SK-N-SH (cell line): ENCODE results near the gene RNF138. TPM values are rescaled to one million over a fixed set of nuclear protein-coding genes. Genes with fewer than 3 reads are reported as not detected.

Experiments
- CTCF ChIA-PET: fragments of 300-600, 350-600 bp; formaldehyde crosslinking; extraction: SDS; loops from one replicate; lab custom pipeline; 2021; lab: Yijun Ruan, JAX
- POLR2A ChIA-PET: fragments of 350-600 bp; sonication (Branson Sonifier 250); formaldehyde crosslinking; extraction: SDS; loops from one replicate; lab custom pipeline; 2020; ENCODE audit warnings: antibody characterized with exemption, inconsistent platforms; lab: Yijun Ruan, JAX
- DNase-seq: peaks from one replicate; pipeline ENCODE4 v3.0.0; 2012
- H2AFZ ChIP-seq: fragments of 200-600 bp; sonication (generic); 2 replicates; pipeline ENCODE4 v1.8.1; 2016; ENCODE audit warnings: antibody characterized with exemption, mild to moderate bottlenecking, low read depth
- H3F3A ChIP-seq: fragments of 200-600 bp; sonication (generic); replicated peaks from 2 replicates; pipeline ENCODE3; 2016; ENCODE audit warnings: antibody characterized with exemption, mild to moderate bottlenecking; ENCODE audit not compliant: insufficient read depth
- H3K27ac ChIP-seq, 2 experiments: fragments of 200-500 bp in 1 of 2; fragments of 200-600 bp in 1 of 2; sonication (Bioruptor generic) in 1 of 2; sonication (generic), shearing (Covaris generic) in 1 of 2; 2 replicates each; pipeline versions ENCODE4 v1.5.1 to v1.6.1; 2014 to 2016; ENCODE audit warnings: low read depth in 2 of 2, inconsistent platforms in 1 of 2, low read length in 1 of 2, mild to moderate bottlenecking in 1 of 2, mixed read lengths in 1 of 2
- H3K27me3 ChIP-seq: fragments of 200-600 bp; sonication (generic), shearing (Covaris generic); 2 replicates; pipeline ENCODE4 v1.6.1; 2016; ENCODE audit warnings: mixed run types; ENCODE audit not compliant: insufficient read depth
- H3K36me3 ChIP-seq, 2 experiments: fragments of 200-500 bp in 1 of 2; fragments of 200-600 bp in 1 of 2; sonication (Bioruptor generic) in 1 of 2; sonication (generic) in 1 of 2; replicated peaks in 1 of 2; 2 replicates each; pipeline versions ENCODE3 to v1.5.1; 2014 to 2016; ENCODE audit warnings: low read length in 1 of 2, mild to moderate bottlenecking in 1 of 2; ENCODE audit not compliant: insufficient read depth in 2 of 2, control insufficient read depth in 1 of 2
- H3K4me1 ChIP-seq, 2 experiments: fragments of 200-500 bp in 1 of 2; fragments of 200-600 bp in 1 of 2; sonication (Bioruptor generic) in 1 of 2; sonication (generic), shearing (Covaris generic) in 1 of 2; 2 replicates each; pipeline versions ENCODE4 v1.5.1 to v1.6.1; 2014 to 2016; ENCODE audit warnings: low read depth in 1 of 2, low read length in 1 of 2, mixed run types in 1 of 2; ENCODE audit not compliant: insufficient read depth in 2 of 2, control insufficient read depth in 1 of 2
- H3K4me2 ChIP-seq: fragments of 200-600 bp; sonication (generic), shearing (Covaris generic); 2 replicates; pipeline ENCODE4 v1.6.1; 2017; ENCODE audit warnings: mixed run types
- H3K4me3 ChIP-seq, 2 experiments: fragments of 200-500 bp in 1 of 2; fragments of 200-600 bp in 1 of 2; sonication (Bioruptor generic) in 1 of 2; sonication (generic), shearing (Covaris generic) in 1 of 2; 2 replicates each; pipeline versions ENCODE4 v1.5.1 to v1.8.1; 2014 to 2016; ENCODE audit warnings: low read depth in 2 of 2, inconsistent platforms in 1 of 2, low read length in 1 of 2, mild to moderate bottlenecking in 1 of 2, mixed read lengths in 1 of 2, moderate library complexity in 1 of 2
- H3K79me2 ChIP-seq: fragments of 200-600 bp; sonication (generic); 2 replicates; pipeline ENCODE4 v1.8.1; 2017; ENCODE audit warnings: mild to moderate bottlenecking; ENCODE audit not compliant: insufficient read depth
- H3K9ac ChIP-seq: fragments of 200-600 bp; sonication (generic); 2 replicates; pipeline ENCODE4 v1.6.1; 2017; ENCODE audit warnings: mixed run types
- H3K9me2 ChIP-seq: fragments of 200-600 bp; sonication (generic); 2 replicates; pipeline ENCODE4 v1.6.1; 2017; ENCODE audit warnings: mixed run types
- H3K9me3 ChIP-seq: fragments of 200-600 bp; sonication (generic); 2 replicates; pipeline ENCODE4 v1.6.1; 2017; ENCODE audit warnings: mixed run types, mild to moderate bottlenecking, moderate library complexity
- H4K20me1 ChIP-seq: fragments of 200-600 bp; sonication (generic); 2 replicates; pipeline ENCODE4 v1.6.1; 2017; ENCODE audit warnings: mild to moderate bottlenecking, mixed run types; ENCODE audit not compliant: insufficient read depth
- CHD2 ChIP-seq: fragments of 150-350 bp; IDR thresholded peaks from 2 replicates; pipeline ENCODE4 v1.6.1; 2018; ENCODE audit warnings: low read length; ENCODE audit not compliant: partially characterized antibody
- JUND ChIP-seq: IDR thresholded peaks from 2 replicates; pipeline ENCODE4 v1.4.0; 2012
- MEF2A ChIP-seq: IDR thresholded peaks from 2 replicates; pipeline ENCODE4 v1.4.0; 2012; ENCODE audit warnings: low read depth, borderline replicate concordance
- NRF1 ChIP-seq: IDR thresholded peaks from 2 replicates; pipeline ENCODE4 v1.6.1; 2012; ENCODE audit warnings: low read depth, mild to moderate bottlenecking, low read length
- RFX5 ChIP-seq: IDR thresholded peaks from 2 replicates; pipeline ENCODE4 v1.6.1; 2012; ENCODE audit warnings: mild to moderate bottlenecking, improper control_type of control experiment, low read length
- TCF12 ChIP-seq: IDR thresholded peaks from 2 replicates; pipeline ENCODE4 v1.4.0; 2012
- TEAD4 ChIP-seq: IDR thresholded peaks from 2 replicates; pipeline ENCODE4 v1.4.0; 2012; ENCODE audit warnings: mild to moderate bottlenecking, borderline replicate concordance; ENCODE audit not compliant: insufficient read depth
- USF2 ChIP-seq: fragments of 150-350 bp; IDR thresholded peaks from 2 replicates; pipeline ENCODE4 v1.6.1; 2017; ENCODE audit warnings: antibody characterized with exemption, low read length, low read depth, borderline replicate concordance
- WGBS: methylation state at CpG from one replicate; pipeline ENCODE4 v1.1.6; 2017; ENCODE audit warnings: low lambda C conversion rate; 5-methylcytosine and 5-hydroxymethylcytosine counted together
- polyA plus RNA-seq, 3 experiments: library from polyadenylated mRNA; depleted of rRNA; stranded (reverse); fragments of >200 nt; gene quantifications; 2 replicates each; pipeline ENCODE4 v1.2.3, GENCODE V29; 2012
- TF ChIP-seq, protein P1 (sequence below): IDR thresholded peaks from 2 replicates; pipeline ENCODE4 v1.4.0; 2012; ENCODE audit warnings: low read depth, borderline replicate concordance
- TF ChIP-seq, protein P2 (sequence below): IDR thresholded peaks from 2 replicates; pipeline ENCODE4 v1.4.0; 2012; ENCODE audit warnings: low read depth, borderline replicate concordance
- TF ChIP-seq, protein P3 (sequence below): fragments of 150-350 bp; IDR thresholded peaks from 2 replicates; pipeline ENCODE4 v1.6.1; 2016; ENCODE audit warnings: mild to moderate bottlenecking, low read depth, low read length

Gene RNF138
- polyA plus RNA-seq, 1 of the 3 experiments (the other 2 are of a cell fraction), result 22.3 TPM

- Histone ChIP-seq H3K27ac (no peak overlapping the region), H3K9me3 (no peaks in the 10 kb centered on the region), H3K4me1 (no peaks in the 10 kb centered on the region), H4K20me1 (no peaks in the 10 kb centered on the region), H2AFZ (no peak overlapping the region), H3K36me3 (no peaks in the 10 kb centered on the region), H3K9me2 (no peaks in the 10 kb centered on the region), H3K4me2 (no peak overlapping the region), H3K9ac (no peak overlapping the region), H3K4me3 (no peak overlapping the region), H3K79me2 (no peaks in the 10 kb centered on the region), H3K27me3 (no peaks in the 10 kb centered on the region), H3F3A (no peaks in the 10 kb centered on the region)
- no peak for DNase-seq
- WGBS, result 34% methylated on average over 3 of the region's 3 CpGs
- ChIA-PET POLR2A (no interaction called here), CTCF (interaction anchor here (0.7 to 2.7 kb wide), 4 partner anchors 10 to 381 kb away, joined by 3 to 25 read pairs (median 6); no protein-coding TSS in a partner anchor)
- TF ChIP-seq MEF2A, result no peak
Observed at GRCh38 chr18:32167980-32168730, 76.5 kb downstream of the RNF138 start.

GRCh38 chr18:32173654-32174053 is 82.0 kb downstream of the RNF138 start:
- Histone ChIP-seq H3K4me2 (no peak overlapping the region), H3F3A (no peaks in the 10 kb centered on the region), H3K4me3 (no peak overlapping the region), H2AFZ (no peak overlapping the region), H3K9me2 (no peaks in the 10 kb centered on the region), H3K9ac (no peak overlapping the region), H3K27me3 (no peaks in the 10 kb centered on the region), H3K4me1 (no peaks in the 10 kb centered on the region), H3K36me3 (no peaks in the 10 kb centered on the region), H3K79me2 (no peaks in the 10 kb centered on the region), H3K27ac (no peak overlapping the region), H4K20me1 (no peaks in the 10 kb centered on the region), H3K9me3 (no peaks in the 10 kb centered on the region)
- CTCF ChIA-PET, result interaction anchor here (2.1 kb wide), 1 partner anchor 16 kb away, joined by 9 read pairs; no protein-coding TSS in a partner anchor
- TF ChIP-seq, protein P1, sequence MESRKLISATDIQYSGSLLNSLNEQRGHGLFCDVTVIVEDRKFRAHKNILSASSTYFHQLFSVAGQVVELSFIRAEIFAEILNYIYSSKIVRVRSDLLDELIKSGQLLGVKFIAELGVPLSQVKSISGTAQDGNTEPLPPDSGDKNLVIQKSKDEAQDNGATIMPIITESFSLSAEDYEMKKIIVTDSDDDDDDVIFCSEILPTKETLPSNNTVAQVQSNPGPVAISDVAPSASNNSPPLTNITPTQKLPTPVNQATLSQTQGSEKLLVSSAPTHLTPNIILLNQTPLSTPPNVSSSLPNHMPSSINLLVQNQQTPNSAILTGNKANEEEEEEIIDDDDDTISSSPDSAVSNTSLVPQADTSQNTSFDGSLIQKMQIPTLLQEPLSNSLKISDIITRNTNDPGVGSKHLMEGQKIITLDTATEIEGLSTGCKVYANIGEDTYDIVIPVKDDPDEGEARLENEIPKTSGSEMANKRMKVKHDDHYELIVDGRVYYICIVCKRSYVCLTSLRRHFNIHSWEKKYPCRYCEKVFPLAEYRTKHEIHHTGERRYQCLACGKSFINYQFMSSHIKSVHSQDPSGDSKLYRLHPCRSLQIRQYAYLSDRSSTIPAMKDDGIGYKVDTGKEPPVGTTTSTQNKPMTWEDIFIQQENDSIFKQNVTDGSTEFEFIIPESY, result no peak
- TF ChIP-seq, protein P2, sequence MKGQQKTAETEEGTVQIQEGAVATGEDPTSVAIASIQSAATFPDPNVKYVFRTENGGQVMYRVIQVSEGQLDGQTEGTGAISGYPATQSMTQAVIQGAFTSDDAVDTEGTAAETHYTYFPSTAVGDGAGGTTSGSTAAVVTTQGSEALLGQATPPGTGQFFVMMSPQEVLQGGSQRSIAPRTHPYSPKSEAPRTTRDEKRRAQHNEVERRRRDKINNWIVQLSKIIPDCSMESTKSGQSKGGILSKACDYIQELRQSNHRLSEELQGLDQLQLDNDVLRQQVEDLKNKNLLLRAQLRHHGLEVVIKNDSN, result no peak
- TF ChIP-seq, protein P3, sequence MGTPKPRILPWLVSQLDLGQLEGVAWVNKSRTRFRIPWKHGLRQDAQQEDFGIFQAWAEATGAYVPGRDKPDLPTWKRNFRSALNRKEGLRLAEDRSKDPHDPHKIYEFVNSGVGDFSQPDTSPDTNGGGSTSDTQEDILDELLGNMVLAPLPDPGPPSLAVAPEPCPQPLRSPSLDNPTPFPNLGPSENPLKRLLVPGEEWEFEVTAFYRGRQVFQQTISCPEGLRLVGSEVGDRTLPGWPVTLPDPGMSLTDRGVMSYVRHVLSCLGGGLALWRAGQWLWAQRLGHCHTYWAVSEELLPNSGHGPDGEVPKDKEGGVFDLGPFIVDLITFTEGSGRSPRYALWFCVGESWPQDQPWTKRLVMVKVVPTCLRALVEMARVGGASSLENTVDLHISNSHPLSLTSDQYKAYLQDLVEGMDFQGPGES, result no peak
- no peak for TF ChIP-seq TEAD4
- TF ChIP-seq JUND, result no peak
- TF ChIP-seq NRF1, result no peak
- no peak for TF ChIP-seq TCF12
- TF ChIP-seq USF2, result no peak
- TF ChIP-seq RFX5, result no peak
- no peak for TF ChIP-seq CHD2
- no peak for DNase-seq
- POLR2A ChIA-PET, result no interaction called here
- WGBS, result 47% methylated on average over 3 of the region's 3 CpGs
